GM21515 (cell line): ENCODE results near the gene C18orf54.
"Not testable (repeated sequence)": the region's sequence is repeated elsewhere in the genome, so short reads cannot be mapped to it uniquely, and the experiment has no call there.

Experiments
- ATAC-seq: cut with Tn5 transposase; IDR thresholded peaks from one replicate; pipeline ENCODE4 v1.9.1; 2021; ENCODE audit not compliant: unreplicated experiment

Gene C18orf54

GRCh38 chr18:54357660-54358494, at the start of gene C18orf54, which contains the start of gene STARD6:
TSS of gene C18orf54 (plus strand) at chr18:54357906. CDS start at chr18:54360573, 2,667 bp downstream.
TSS of gene STARD6 (minus strand) at chr18:54357858. CDS start at chr18:54354573, 3,285 bp downstream.
- peak; percentile 93 for ATAC-seq

DNA sequence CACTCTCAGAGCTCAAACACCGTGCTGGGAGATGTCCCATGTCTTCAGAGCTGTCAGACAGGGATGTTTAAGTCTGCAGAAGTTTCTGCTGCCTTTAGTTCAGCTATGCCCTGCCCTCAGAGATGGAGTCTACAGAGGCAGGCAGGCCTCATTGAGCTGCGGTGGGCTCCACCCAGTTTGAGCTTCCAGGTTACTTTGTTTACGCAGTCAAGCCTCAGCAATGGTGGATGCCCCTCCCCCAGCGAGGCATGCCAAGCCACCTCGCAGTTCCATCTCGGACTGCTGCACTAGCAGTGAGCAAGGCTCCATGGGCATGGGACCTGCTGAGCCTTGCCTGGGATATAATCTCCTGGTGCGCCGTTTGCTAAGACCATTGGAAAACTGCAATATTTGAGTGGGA, 48.1 kb upstream of the C18orf54 start:
- ATAC-seq = not testable (repeated sequence)

GRCh38 chr18:54316071-54316820, 41.5 kb upstream of the C18orf54 start:
- ATAC-seq = no peak

DNA sequence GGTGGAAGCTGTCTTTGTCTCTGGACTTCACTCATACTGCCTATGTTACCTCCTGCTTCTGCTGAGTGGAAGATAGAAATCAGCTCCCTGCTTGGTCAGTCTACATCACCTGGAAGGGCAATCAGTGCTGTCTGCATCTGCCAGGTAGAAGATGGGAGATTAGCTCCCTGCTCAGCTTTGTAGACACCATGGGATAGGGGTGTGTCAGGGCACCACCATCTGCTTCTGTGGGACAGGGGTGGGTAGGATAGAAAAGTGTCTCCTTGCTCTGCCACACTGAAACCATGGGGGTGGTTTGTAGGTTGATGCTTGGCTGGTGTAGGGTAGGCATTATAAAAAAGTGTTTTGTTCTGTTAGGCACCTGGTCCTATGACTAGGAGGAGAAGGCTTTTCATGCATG, 34.1 kb upstream of the C18orf54 start:
- no peak for ATAC-seq

DNA sequence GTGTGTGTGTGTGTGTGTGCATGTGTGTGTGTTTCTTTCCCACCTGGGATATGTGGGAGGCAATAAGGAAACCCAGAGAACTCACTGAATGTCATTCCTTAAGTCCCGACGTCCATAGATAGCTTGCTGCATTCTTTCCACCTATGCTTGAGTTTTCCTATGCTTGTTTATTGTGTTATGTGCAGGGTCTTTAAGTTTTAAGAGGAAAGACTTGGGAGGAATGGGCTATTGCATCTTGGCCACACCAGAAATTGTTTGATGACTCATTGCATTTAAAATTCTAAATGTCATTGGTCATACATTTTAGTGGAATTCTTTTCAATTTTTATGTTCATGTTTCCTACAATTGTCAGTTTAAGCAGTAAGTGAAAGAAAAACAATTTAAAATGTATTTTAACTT, 33.7 kb upstream of the C18orf54 start:
- no peak for ATAC-seq

- ATAC-seq = no peak
Measured at GRCh38 chr18:54327818-54328217, 29.9 kb upstream of the C18orf54 start.

DNA sequence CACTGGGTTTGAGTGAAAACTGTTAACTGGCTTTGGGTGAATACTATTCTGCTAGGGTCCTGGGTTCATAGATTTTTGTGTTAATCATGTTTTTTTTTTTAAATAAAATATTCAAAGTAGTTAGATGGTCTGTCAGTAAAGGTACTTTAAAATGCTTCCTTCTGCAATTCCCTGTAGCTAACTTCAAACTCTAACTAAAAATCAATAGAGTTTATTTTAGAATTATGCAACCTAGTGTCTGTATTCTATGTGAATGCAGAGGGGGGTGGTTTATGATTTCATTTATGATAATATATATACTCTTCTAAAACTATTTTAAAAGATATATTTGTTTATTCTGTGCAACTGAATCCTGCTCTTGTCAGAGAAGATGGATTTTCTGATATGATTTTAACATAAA, 27.9 kb upstream of the C18orf54 start:
- no peak for ATAC-seq

GRCh38 chr18:54330768-54331548, 26.7 kb upstream of the C18orf54 start:
- ATAC-seq = no peak

- no peak for ATAC-seq
Measured at GRCh38 chr18:54335638-54336173, 22.0 kb upstream of the C18orf54 start.

- no peak for ATAC-seq
Measured at GRCh38 chr18:54338230-54338629, 19.5 kb upstream of the C18orf54 start.

DNA sequence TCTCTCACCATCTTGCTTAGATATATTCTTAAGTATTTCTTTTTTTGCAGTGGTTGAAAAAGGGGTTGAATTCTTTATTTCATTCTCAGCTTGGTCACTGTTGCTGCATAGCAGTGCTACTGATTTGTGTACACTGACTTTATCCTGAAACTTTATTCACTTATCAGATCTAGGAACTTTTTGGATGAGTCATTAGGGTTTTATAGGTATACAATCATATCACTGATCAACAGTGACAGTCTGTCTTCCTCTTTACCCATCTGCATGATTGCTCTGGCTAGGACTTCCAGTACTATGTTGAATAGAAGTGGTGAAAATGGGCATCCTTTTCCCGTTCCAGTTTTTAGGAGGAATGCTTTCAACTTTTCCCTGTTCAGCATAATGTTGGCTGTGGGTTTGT, 6.5 kb upstream of the C18orf54 start:
- ATAC-seq = no peak

GRCh38 chr18:54357082-54357659, 535 bp upstream of the C18orf54 start:
- ATAC-seq = peak; percentile 44

- peak; percentile 21 for ATAC-seq
Measured at GRCh38 chr18:54358495-54359040, 862 bp downstream of the C18orf54 start.

DNA sequence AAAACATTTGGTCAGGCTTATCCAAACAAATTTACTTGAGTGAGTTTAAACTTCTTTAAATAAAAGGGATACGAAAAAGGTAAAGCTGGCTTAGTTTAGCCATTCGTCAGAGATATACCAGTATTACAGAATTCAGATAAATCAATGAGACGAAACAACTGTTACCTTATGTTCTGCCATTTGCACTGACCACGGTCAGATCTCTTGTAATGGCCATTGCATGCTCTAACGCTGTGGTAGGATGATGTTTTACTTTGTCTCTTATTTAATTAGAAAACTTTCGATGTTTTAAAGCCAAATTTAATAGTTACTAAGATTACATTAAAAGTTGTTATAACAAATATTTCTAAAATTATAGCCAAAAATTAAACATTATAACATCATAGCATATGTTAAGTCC, 1.5 kb downstream of the C18orf54 start:
- no peak for ATAC-seq

DNA sequence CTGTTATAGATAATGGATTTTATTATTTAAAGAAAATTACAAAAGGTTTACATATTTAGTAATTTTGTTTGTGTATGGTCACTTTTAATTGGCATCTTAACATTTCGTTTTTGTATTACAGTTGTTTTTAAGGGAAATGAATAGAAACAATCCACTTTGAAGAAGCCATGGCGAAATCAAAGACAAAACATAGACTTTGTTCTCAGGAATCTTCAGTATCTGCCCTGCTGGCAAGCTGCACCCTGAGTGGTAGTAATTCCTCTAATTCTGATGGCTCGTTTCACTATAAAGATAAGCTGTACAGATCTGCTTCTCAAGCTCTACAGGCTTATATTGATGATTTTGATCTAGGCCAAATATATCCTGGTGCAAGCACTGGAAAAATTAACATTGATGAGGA, 2.7 kb downstream of the C18orf54 start:
- no peak for ATAC-seq

GRCh38 chr18:54378057-54378456, 20.4 kb downstream of the C18orf54 start:
- no peak for ATAC-seq

DNA sequence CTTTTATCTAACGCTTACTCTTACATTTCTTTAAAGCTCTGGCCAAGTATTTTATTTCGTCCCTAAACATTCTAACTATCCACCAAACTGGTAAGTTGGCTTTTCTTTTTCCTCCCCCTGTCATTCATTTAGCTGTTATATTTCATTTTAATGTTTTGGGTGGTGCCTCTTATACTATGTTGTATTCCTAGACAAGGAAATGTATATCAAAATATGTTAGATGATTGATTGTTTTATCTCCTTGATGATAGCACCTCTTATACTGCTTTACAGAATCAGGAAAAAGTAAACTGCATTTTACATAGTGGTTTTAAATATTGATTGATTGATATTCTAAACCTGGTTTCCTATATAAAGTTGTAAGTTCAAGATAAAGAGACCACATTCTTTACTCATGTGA, 23.9 kb downstream of the C18orf54 start:
- ATAC-seq = no peak

DNA sequence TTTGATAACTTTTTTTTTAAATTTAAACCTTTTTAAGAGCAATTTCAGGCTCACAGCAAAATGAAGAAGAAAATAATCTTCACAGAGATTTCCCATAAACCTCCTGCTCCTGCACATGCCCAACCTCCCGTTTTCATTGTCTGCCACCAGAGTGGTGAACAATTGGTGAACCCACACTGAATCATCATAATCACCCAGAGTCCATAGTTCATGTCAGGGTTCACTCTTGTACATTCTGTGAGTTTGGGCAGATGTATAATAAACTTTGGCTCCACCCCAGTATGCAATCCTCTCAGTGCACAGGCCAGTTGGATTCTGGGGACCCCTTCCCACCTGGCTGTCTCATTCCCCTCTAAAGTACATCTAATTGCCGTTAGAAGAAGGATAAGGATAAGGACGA, 24.4 kb downstream of the C18orf54 start:
- no peak for ATAC-seq

DNA sequence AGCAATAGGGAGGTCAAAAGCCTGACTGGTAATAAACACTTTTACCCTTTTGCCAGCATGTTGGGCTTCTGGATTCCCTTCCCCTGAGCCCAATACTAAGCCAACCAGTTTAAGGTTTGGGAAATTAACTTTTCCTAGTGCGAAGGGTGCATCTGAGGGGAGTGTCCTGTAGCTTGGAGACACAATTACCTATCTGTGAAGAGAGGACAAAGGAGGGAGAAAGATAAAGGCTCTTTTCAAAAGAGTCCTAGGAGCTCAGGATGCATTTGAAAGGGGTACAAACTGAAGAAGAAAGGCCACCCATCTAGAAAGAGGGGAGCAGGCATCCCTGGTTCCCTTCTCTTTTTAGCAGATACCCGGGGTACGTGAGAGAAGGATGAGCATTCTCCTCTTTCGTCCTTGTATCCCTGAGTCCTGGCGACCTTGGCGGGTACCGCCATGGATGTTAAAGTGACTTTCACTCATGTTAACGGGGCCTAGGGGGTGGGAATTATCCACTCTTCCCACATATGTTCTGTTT, 25.1 kb downstream of the C18orf54 start:
- ATAC-seq = no peak

DNA sequence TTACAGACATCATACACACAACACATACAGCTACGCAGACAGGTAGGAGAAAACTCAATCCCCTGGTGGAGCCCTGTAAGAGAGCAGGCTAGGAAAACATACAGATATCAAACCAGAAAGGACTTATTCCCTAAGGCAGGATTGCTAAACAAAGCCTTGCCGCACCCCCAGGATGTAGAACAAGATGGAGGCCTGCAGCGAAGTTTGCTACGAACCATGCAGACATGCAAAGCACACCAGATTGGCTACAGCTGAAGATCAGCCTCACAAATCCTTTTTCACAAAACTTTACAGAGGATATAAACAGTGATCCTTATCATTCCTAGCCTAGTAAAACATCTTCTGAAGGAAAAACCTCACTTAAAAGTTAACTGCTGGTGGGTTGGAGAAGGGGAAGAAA, 28.3 kb downstream of the C18orf54 start:
- no peak for ATAC-seq
